Activated CD4-positive, alpha-beta T cell treated with anti-CD3 and anti-CD28 coated beads, Interleukin-2, Interleukin-4, amounts not matched to agents 100 ng/mL and 50 ng/mL, durations not matched to agents 16 hours and 8 hours (primary cell): Measurements from ENCODE around the gene ZNF101.
"Not testable (repeated sequence)": the region's sequence is repeated elsewhere in the genome, so short reads cannot be mapped to it uniquely, and the experiment has no call there.

Source experiments
- DNase-seq: peaks from one replicate; pipeline ENCODE4 v3.0.0-alpha.2; 2020; ENCODE audit warnings: low spot score

The ZNF101 gene

GRCh38 chr19:19661675-19662251 is 6.9 kb upstream of the ZNF101 start:
- DNase-seq: peak; percentile 84

- no peak for DNase-seq
These were observed 6.3 kb upstream of the ZNF101 start for GRCh38 chr19:19662344-19662743.

- no peak for DNase-seq
These were observed 5.8 kb upstream of the ZNF101 start for GRCh38 chr19:19662871-19663255.

- DNase-seq: peak; percentile 97
These were observed 5.2 kb upstream of the ZNF101 start, which contains the start of gene ATP13A1 for GRCh38 chr19:19663256-19664120. Gene ATP13A1, minus strand, starts transcription at chr19:19663676. Its CDS starts 10 bp downstream, at chr19:19663666.

DNA sequence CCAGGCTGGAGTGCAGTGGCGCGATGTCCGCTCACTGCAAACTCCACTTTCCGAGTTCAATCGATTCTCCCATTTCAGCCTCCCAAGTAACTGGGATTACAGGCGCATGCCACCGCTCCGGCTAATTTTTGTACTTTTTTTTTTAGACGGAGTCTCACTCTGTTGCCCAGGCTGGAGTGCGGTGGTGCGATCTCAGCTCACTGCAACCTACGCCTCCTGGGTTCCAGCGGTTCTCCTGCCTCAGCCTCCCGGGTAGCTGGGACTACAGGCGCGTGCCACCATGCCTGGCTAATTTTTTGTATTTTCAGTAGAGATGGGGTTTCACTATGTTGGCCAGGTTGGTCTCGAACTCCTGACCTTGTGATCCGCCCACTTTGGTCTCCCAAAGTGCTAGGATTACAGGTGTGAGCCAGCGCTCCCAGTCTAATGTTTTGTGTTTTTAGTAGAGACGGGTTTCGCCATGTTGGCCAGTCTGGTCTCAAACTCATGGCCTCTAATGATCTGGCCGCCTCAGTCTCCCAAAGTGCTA is 3.2 kb upstream of the ZNF101 start:
- not testable (repeated sequence) for DNase-seq

DNA sequence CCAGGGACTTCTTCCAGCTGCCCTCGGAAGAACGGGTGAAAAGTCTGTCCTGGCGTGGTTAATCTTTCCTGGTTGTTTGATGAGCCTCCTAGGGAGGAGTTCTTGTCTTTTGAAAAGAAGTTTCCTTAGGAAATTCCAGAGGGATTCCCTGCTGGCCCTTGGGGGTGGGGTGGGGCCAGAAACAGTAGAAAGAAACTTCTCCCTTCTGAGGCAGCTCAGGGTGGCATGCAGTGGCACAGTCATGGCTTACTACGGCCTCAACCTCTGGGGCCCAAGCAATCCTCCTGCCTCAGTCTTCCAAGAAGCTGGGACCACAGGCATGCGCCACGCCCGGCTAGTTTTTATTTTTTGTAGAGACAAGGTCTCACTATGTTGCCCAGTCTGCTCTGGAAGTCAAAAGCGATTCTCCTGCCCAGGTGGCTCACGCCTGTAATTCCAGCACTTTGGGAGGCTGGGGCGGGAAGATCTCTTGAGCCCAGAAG is 1.5 kb downstream of the ZNF101 start:
- no peak for DNase-seq

DNA sequence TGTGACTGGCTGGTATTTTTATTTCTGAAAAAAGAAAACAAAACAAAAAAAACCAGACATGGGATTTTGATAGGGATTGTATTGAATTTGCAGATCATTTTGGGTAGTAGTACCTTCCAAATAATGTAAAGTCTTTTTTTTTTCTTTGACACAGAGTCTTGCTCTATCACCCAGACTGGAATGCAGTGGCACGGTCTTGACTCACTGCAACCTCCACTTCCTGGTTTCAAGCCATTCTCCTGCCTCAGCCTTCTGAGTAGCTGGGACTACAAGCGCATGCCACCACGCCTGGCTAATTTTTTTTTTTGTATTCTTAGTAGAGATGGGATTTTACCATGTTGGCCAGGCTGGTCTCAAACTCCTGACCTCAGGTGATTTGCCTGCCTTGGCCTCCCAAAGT is 4.2 kb downstream of the ZNF101 start:
- no peak for DNase-seq

- no peak for DNase-seq
These were observed 5.7 kb downstream of the ZNF101 start for GRCh38 chr19:19674315-19674714.

- no peak for DNase-seq
These were observed 8.9 kb downstream of the ZNF101 start for GRCh38 chr19:19677579-19677978.

- DNase-seq: no peak
These were observed 10.8 kb downstream of the ZNF101 start for GRCh38 chr19:19679176-19680073.

DNA sequence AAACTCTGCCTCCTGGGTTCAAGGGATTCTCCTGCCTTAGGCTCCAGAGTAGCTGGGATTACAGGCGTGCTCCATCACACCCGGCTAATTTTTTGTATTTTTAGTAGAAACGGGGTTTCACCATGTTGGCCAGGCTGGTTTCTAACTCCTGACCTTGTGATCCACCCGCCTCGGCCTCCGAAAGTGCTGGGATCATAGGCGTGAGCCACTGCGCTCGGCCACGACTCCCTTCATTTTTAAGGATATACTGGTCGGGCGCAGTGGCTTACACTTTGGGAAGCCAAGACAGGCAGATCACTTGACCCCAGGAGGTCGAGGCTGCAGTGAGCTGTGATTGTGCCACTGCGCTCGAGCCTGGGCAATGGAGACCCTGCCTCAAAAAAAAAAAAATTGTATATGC is 17.5 kb downstream of the ZNF101 start:
- not testable (repeated sequence) for DNase-seq

- no peak for DNase-seq
These were observed 17.9 kb downstream of the ZNF101 start for GRCh38 chr19:19686580-19686979.

DNA sequence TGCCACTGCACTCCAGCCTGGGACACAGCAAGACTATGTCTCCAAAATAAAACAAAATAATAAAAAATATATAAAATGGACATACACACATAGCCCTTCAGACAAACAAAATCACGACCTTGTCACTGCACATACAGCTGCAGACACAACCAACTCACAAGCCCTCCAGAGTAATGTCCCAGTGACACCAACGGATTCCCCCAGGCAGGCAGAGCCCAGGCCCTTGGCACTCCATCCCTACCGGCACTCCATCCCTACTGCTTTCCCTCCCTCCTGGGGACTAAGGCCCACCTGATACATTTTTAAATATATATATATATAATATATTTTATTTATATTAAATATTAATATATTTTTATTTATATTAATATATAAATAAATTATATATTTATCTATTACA is 18.5 kb downstream of the ZNF101 start:
- no peak for DNase-seq

- DNase-seq: not testable (repeated sequence)
These were observed 20.4 kb downstream of the ZNF101 start for GRCh38 chr19:19689023-19689422.

DNA sequence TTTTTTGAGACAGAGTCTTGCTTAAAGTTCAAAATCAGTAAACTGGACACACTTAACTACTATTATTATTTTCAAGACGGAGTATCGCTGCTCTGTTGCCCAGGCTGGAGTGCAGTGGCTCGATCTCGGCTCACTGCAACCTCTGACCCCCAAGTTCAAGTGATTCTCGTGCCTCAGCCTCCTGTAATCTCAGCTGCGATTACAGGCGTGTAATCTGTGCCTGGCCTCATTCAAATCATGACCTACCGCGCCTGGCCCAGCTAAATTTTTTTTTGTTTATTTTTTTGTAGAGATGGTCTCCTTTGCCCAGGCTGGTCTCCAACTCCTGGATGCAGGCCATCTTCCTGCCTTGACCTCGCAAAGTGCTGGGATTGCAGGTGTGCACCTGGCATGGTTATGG is 23.0 kb downstream of the ZNF101 start:
- no peak for DNase-seq

GRCh38 chr19:19696386-19696785 is 27.7 kb downstream of the ZNF101 start:
- no peak for DNase-seq

- DNase-seq: no peak
These were observed 28.9 kb downstream of the ZNF101 start for GRCh38 chr19:19697589-19697988.

DNA sequence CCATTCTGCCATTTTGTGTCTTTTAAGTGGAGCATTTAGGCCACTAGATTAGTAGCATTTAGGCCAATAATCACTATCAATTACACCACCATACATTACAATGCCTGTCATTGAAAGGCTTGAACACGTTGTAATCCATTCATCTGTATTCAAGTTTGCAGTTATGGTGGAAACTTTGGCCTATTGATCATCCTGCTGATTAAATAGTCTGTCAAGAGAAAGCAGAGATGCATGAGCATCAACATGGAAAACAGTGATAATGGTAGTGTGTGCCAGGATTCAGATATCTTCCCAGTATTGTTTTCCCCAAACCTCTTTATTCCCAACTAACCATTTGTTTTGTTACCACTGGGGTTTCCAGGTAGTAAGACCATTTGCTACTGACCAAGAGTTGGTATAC is 31.9 kb downstream of the ZNF101 start:
- not testable (repeated sequence) for DNase-seq

- no peak for DNase-seq
These were observed 36.2 kb downstream of the ZNF101 start for GRCh38 chr19:19704836-19705235.

DNA sequence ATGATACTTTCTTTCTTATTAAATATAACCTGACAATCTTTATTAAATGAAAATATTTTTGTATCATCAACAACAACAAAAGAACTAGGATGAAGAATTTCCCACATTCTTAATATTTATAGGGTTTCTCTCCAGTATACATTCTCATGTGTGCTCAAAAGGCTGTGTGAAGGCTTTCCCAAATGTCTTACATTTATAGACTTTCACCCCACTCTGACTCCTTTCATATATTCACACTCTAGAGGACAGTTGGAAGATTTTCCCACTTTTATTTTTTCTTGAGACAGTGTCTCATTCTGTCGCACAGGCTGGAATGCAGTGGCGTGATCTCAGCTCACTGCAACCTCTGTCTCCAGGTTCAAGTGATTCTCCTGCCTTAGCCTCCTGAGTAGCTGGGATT is 41.9 kb downstream of the ZNF101 start:
- DNase-seq: no peak

DNA sequence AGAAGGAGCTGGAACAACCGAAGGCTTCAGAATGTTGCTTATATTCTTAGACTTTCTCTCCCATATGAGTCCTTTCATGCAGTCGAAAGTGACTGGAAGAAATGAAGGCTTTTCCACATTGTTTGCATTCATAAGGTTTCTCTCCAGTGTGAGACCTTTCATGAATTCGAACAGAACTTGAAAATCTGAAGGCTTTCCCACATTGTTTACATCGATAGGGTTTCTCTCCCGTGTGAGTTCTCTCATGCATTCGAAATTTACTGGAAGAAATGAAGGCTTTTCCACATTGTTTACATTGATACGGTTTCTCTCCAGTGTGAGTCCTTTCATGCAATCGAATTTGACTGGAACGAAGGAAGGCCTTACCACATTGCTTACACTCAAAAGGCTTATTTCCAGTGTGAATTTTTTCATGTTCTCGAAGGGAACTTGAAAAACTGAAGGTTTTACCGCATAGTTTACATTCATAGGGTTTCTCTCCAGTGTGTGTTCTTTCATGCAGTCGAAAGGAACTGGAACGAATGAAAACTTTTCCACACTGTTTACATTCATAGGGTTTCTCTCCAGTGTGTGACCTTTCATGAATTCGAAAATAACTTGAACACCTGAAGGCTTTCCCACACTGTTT is 42.8 kb downstream of the ZNF101 start:
- no peak for DNase-seq
